ENCODE data around the gene PADI6. TPM values are rescaled to one million over a fixed set of nuclear protein-coding genes. Genes with fewer than 3 reads are reported as not detected.
A peak's percentile ranks its signal among the peaks of the same experiment; 100 is the strongest.

The PADI6 gene
- total and polyA plus RNA-seq, 10 of the 15 experiments (the other 5 are each of a cell fraction or from before 2014, with no cell fraction given), result not detected

GRCh38 chr1:17438318-17439249 lies 66.6 kb downstream of the PADI6 start (continued):
- no peak for TF ChIP-seq E2F8 (IDR thresholded peaks at IDR 0.05; ENCODE audit: low read depth, partially characterized antibody)
- no peak for TF ChIP-seq SKIL (IDR thresholded peaks at IDR 0.05; ENCODE audit: low read depth, poor library complexity, severe bottlenecking)
- TF ChIP-seq PML (IDR thresholded peaks at IDR 0.05; ENCODE audit: low read length), result no peak
- TF ChIP-seq MEF2B (IDR thresholded peaks at IDR 0.05; ENCODE audit: partially characterized antibody, poor library complexity, severe bottlenecking), result peak; percentile 61
- no peak for TF ChIP-seq MEF2A (IDR thresholded peaks at IDR 0.05; ENCODE audit: insufficient read depth, low read depth, low read length)
- TF ChIP-seq BACH1 (IDR thresholded peaks at IDR 0.05; ENCODE audit: borderline replicate concordance), result no peak
- 0 out of 2 replicates have a peak, but pooled peaks have one; percentile 25 for TF ChIP-seq CBX5 (IDR thresholded peaks at IDR 0.05; ENCODE audit: low read depth)
- TF ChIP-seq DPF2 (IDR thresholded peaks at IDR 0.05), result peak; percentile 84; the same call in 1 of the 2 replicates
- TF ChIP-seq TCF12 (IDR thresholded peaks at IDR 0.05; ENCODE audit: low read depth, low read length), result 0 out of 2 replicates have a peak, but pooled peaks have one; percentile 27
- TF ChIP-seq MTA3 (IDR thresholded peaks at IDR 0.05; ENCODE audit: borderline replicate concordance, low read length), result no peak; the same call in 1 of the 2 replicates
- TF ChIP-seq CREB1 (IDR thresholded peaks at IDR 0.05; ENCODE audit: low read depth), result peak; percentile 64
- TF ChIP-seq ZNF384 (IDR thresholded peaks at IDR 0.05; ENCODE audit: borderline replicate concordance, low read depth, low read length), result no peak
- TF ChIP-seq ZNF24 (IDR thresholded peaks at IDR 0.05), result 0 out of 2 replicates have a peak, but pooled peaks have one; percentile 25
- peak; percentile 36 for TF ChIP-seq NR2F1 (conservative IDR thresholded peaks at IDR 0.05)
- no peak for TF ChIP-seq RAD51 (IDR thresholded peaks at IDR 0.05)
- peak; percentile 93 for TF ChIP-seq IKZF1 (conservative IDR thresholded peaks at IDR 0.05)
- no peak for TF ChIP-seq PRDM15 (CRISPR knock-in tag; IDR thresholded peaks at IDR 0.05)
- TF ChIP-seq NRF1 (conservative IDR thresholded peaks at IDR 0.05; ENCODE audit: low read depth, low read length), result no peak
- TF ChIP-seq RCOR1 (conservative IDR thresholded peaks at IDR 0.05; ENCODE audit: low read depth, low read length), result 0 out of 2 replicates have a peak, but pooled peaks have one; percentile 22
- peak; percentile 26 for TF ChIP-seq RELA (IDR thresholded peaks at IDR 0.05; ENCODE audit: borderline replicate concordance, partially characterized antibody)
- TF ChIP-seq FOS (IDR thresholded peaks at IDR 0.05; ENCODE audit: borderline replicate concordance, extremely low read depth, insufficient read length), result no peak
